NCI-H748 (cell line): Measurements from ENCODE around the gene CHAF1A.

ENCODE experiments used
- DNase-seq: peaks from one replicate; lab custom pipeline; 2025; ENCODE audit not compliant: unreplicated experiment; lab: John Stamatoyannopoulos, UW

The CHAF1A gene

GRCh38 chr19:4379383-4380253 is 22.8 kb upstream of the CHAF1A start:
- no peak for DNase-seq

GRCh38 chr19:4380254-4380727 is 22.1 kb upstream of the CHAF1A start:
- no peak for DNase-seq

- DNase-seq = no peak
Measured at GRCh38 chr19:4385291-4386040, 17.0 kb upstream of the CHAF1A start.

GRCh38 chr19:4386041-4386782 is 16.2 kb upstream of the CHAF1A start:
- DNase-seq = no peak

- no peak for DNase-seq
Measured at GRCh38 chr19:4388337-4389063, 13.9 kb upstream of the CHAF1A start.

- DNase-seq = no peak
Measured at GRCh38 chr19:4389064-4389375, 13.4 kb upstream of the CHAF1A start.

GRCh38 chr19:4389511-4390016 is 12.9 kb upstream of the CHAF1A start:
- no peak for DNase-seq

GRCh38 chr19:4390017-4390566 is 12.3 kb upstream of the CHAF1A start:
- no peak for DNase-seq

GRCh38 chr19:4390567-4391305 is 11.7 kb upstream of the CHAF1A start:
- DNase-seq = no peak

- DNase-seq = no peak
Measured at GRCh38 chr19:4391306-4391693, 11.1 kb upstream of the CHAF1A start.

GRCh38 chr19:4391701-4392483 is 10.5 kb upstream of the CHAF1A start:
- no peak for DNase-seq

GRCh38 chr19:4393947-4394590 is 8.4 kb upstream of the CHAF1A start:
- no peak for DNase-seq

- DNase-seq = no peak
Measured at GRCh38 chr19:4396949-4397783, 5.3 kb upstream of the CHAF1A start.

- DNase-seq = peak; percentile 56
Measured at GRCh38 chr19:4399812-4400134, 2.7 kb upstream of the CHAF1A start.

GRCh38 chr19:4400135-4400936 is 2.1 kb upstream of the CHAF1A start, which contains the start of gene SH3GL1:
SH3GL1 (minus strand) TSS chr19:4400547; CDS start chr19:4400368, 179 bp downstream.
- DNase-seq = peak; percentile 96

- DNase-seq = no peak
Measured at GRCh38 chr19:4401769-4402170, 670 bp upstream of the CHAF1A start.
